Measurements from ENCODE around the gene ZNF23. TPM values are rescaled to one million over a fixed set of nuclear protein-coding genes. Genes with fewer than 3 reads are reported as not detected.

ZNF23 gene
- total RNA-seq, 2 donors from 2014 or later: 6.1 to 6.8 TPM

GRCh38 chr16:71491054-71491453 is 29.0 kb upstream of the ZNF23 start:
- intact Hi-C loops (cut with DNase I): no loop called here
- DNase-seq (ENCODE audit: low spot score): no peak
- H3K4me3 ChIP-seq: no peak overlapping the region
- H3K27ac ChIP-seq: no peak overlapping the region
- H3K4me1 ChIP-seq (replicated peaks): no peaks in the 10 kb centered on the region
- WGBS: 73% methylated on average over 3 of the region's 3 CpGs
- H3K9me3 ChIP-seq: no peaks in the 10 kb centered on the region
- H3K36me3 ChIP-seq: no peaks in the 10 kb centered on the region
- no peaks in the 10 kb centered on the region for H3K27me3 ChIP-seq (replicated peaks; ENCODE audit: insufficient read depth)
- TF ChIP-seq CTCF (IDR thresholded peaks at IDR 0.05): no peak
- TF ChIP-seq POLR2AphosphoS5 (IDR thresholded peaks at IDR 0.05): no peak
- no peak for TF ChIP-seq POLR2A (IDR thresholded peaks at IDR 0.05)

- Histone ChIP-seq H3K36me3 (no peaks in the 10 kb centered on the region), H3K27ac (no peak overlapping the region), H3K4me1 (replicated peaks) (no peaks in the 10 kb centered on the region), H3K4me3 (no peak overlapping the region), H3K27me3 (replicated peaks; ENCODE audit: insufficient read depth) (no peaks in the 10 kb centered on the region), H3K9me3 (no peaks in the 10 kb centered on the region)
- no peak for DNase-seq (ENCODE audit: low spot score)
- intact Hi-C loops (cut with DNase I): no loop called here
- no peak for TF ChIP-seq POLR2AphosphoS5 (IDR thresholded peaks at IDR 0.05)
- no peak for TF ChIP-seq CTCF (IDR thresholded peaks at IDR 0.05)
- TF ChIP-seq POLR2A (IDR thresholded peaks at IDR 0.05): no peak
Observed at GRCh38 chr16:71490361-71490760, 28.3 kb upstream of the ZNF23 start.

DNA sequence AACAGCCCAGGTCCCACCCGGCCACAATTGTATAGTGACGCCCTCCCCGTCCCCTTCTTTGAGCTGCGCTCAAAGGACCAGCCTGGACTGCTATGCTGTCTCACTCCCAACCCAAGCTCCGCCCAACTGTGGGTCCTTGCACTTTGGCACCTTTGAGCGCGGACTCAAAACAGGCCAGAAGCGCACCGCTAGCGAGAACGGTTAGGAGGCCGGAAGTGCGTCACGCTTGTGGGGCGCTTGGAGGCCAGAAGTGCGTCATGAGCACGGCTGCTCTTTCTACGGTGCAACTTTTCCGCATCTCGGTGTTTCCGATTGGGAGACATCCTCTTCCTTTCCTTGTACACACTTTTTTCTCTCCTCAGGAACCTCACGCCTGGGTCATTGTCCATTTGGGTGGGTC is 27.1 kb upstream of the ZNF23 start, which contains the start of gene ZNF19:
TSS of gene ZNF19 (minus strand) at position 203 of the 400 bp plus-strand sequence. CDS start 7,210 bp downstream, outside the sequence.
- DNase-seq (ENCODE audit: low spot score): no peak
- H3K36me3 ChIP-seq: no peaks in the 10 kb centered on the region
- no peak within 1 kb of the TSS for H3K27ac ChIP-seq
- intact Hi-C loops (cut with DNase I): no loop called here
- TF ChIP-seq CTCF (IDR thresholded peaks at IDR 0.05) (no peak), POLR2AphosphoS5 (IDR thresholded peaks at IDR 0.05) (no peak), POLR2A (IDR thresholded peaks at IDR 0.05) (no peak)
- no peaks in the 10 kb centered on the region for H3K27me3 ChIP-seq (replicated peaks; ENCODE audit: insufficient read depth)
- H3K4me1 ChIP-seq (replicated peaks): no peaks in the 10 kb centered on the region
- 90% methylated on average over 22 of the region's 22 CpGs for WGBS
- no peaks in the 10 kb centered on the region for H3K9me3 ChIP-seq
- no peak within 1 kb of the TSS for H3K4me3 ChIP-seq

- intact Hi-C loops (cut with DNase I): loop anchor here (1.0 kb wide), 1 partner anchor 22 kb away; the partner anchor contains the start of gene ZNF23
- no peaks in the 10 kb centered on the region for H3K9me3 ChIP-seq
- peak; percentile 86 for DNase-seq (ENCODE audit: low spot score)
- TF ChIP-seq POLR2AphosphoS5 (IDR thresholded peaks at IDR 0.05): peak; percentile 92
- peak in 1 of 4 experiments; percentile 20 for TF ChIP-seq CTCF (IDR thresholded peaks at IDR 0.05)
- peak; percentile 62 for TF ChIP-seq POLR2A (IDR thresholded peaks at IDR 0.05)
- H3K4me1 ChIP-seq (replicated peaks): no peaks in the 10 kb centered on the region
- H3K27me3 ChIP-seq (replicated peaks; ENCODE audit: insufficient read depth): no peaks in the 10 kb centered on the region
- under 1% methylated on average over 39 of the region's 44 CpGs for WGBS
- H3K27ac ChIP-seq: peak overlapping the region; percentile 95 to 96
- peak overlapping the region; percentile 83 to 87 for H3K4me3 ChIP-seq
- H3K36me3 ChIP-seq: no peaks in the 10 kb centered on the region
Observed at GRCh38 chr16:71484006-71484893, 22.2 kb upstream of the ZNF23 start.

- TF ChIP-seq POLR2AphosphoS5 (IDR thresholded peaks at IDR 0.05) (no peak), POLR2A (IDR thresholded peaks at IDR 0.05) (no peak), CTCF (IDR thresholded peaks at IDR 0.05) (no peak)
- H3K36me3 ChIP-seq: no peaks in the 10 kb centered on the region
- no peak overlapping the region for H3K4me3 ChIP-seq
- H3K9me3 ChIP-seq: no peaks in the 10 kb centered on the region
- no peaks in the 10 kb centered on the region for H3K27me3 ChIP-seq (replicated peaks; ENCODE audit: insufficient read depth)
- no peak overlapping the region for H3K27ac ChIP-seq
- no peak for DNase-seq (ENCODE audit: low spot score)
- H3K4me1 ChIP-seq (replicated peaks): no peaks in the 10 kb centered on the region
- intact Hi-C loops (cut with DNase I): no loop called here
- 87% methylated on average over 5 of the region's 5 CpGs for WGBS
Observed at GRCh38 chr16:71482569-71482968, 20.5 kb upstream of the ZNF23 start.

Measured in prostate gland (tissue), 2 donors.